ENCODE results near the gene HOXC9. TPM values are rescaled to one million over a fixed set of nuclear protein-coding genes. Genes with fewer than 3 reads are reported as not detected.

The HOXC9 gene
- total and polyA plus RNA-seq, 11 donors: not detected

GRCh38 chr12:54029529-54030441 is 29.8 kb downstream of the HOXC9 start:
- no peak for TF ChIP-seq POLR2A (IDR thresholded peaks at IDR 0.05)
- TF ChIP-seq CTCF (IDR thresholded peaks at IDR 0.05): no peak
- Histone ChIP-seq H3K36me3 (no peaks in the 10 kb centered on the region), H3K4me1 (peaks cover 0 to 33% (median 5%) of the 10 kb centered on the region in 12 donors), H3K27ac (no peak overlapping the region), H3K9me3 (no peaks in the 10 kb centered on the region), H3K4me3 (peak overlapping the region in 1 of 12 donors; percentile 2), H3K27me3 (peaks cover 58 to 100% (median 98%) of the 10 kb centered on the region in 9 donors)
- intact Hi-C loops (cut with DNase I): loop anchor here in 1 of 10 donors (5.0 kb wide), 1 partner anchor 163 kb away; no protein-coding TSS in a partner anchor
- no peak for DNase-seq
- ATAC-seq: no peak
- WGBS, 4 donors: 17 to 25% (median 22%) methylated on average over 48 to 53 of the region's 53 CpGs

GRCh38 chr12:54030442-54030801 is 30.5 kb downstream of the HOXC9 start:
- DNase-seq (no peak), ATAC-seq (no peak)
- intact Hi-C loops (cut with DNase I): loop anchor here in 1 of 10 donors (5.0 kb wide), 1 partner anchor 162 kb away; no protein-coding TSS in a partner anchor

GRCh38 chr12:54030889-54031471 is 31.0 kb downstream of the HOXC9 start:
- ATAC-seq: peak in 2 of 4 donors; percentile 12 to 35
- H3K4me1 ChIP-seq: peaks cover 0 to 33% (median 5%) of the 10 kb centered on the region in 12 donors
- H3K36me3 ChIP-seq: no peaks in the 10 kb centered on the region
- TF ChIP-seq CTCF (IDR thresholded peaks at IDR 0.05) (no peak), POLR2A (IDR thresholded peaks at IDR 0.05) (no peak)
- no peaks in the 10 kb centered on the region for H3K9me3 ChIP-seq
- no peak for DNase-seq
- no peak overlapping the region for H3K27ac ChIP-seq
- peak overlapping the region in 3 of 12 donors; percentile 7 to 13 (median 10) for H3K4me3 ChIP-seq
- intact Hi-C loops (cut with DNase I): loop anchor here in 1 of 10 donors (5.0 kb wide), 1 partner anchor 161 kb away; no protein-coding TSS in a partner anchor
- 6 to 15% (median 10%) methylated on average over 32 to 46 of the region's 46 CpGs for WGBS, 4 donors
- H3K27me3 ChIP-seq: peaks cover 59 to 100% (median 99%) of the 10 kb centered on the region in 9 donors

More at GRCh38 chr12:54030442-54030801, 30.5 kb downstream of the HOXC9 start:
- Histone ChIP-seq H3K9me3 (no peaks in the 10 kb centered on the region), H3K27me3 (peaks cover 60 to 100% (median 99%) of the 10 kb centered on the region in 9 donors), H3K4me1 (peaks cover 0 to 33% (median 5%) of the 10 kb centered on the region in 12 donors), H3K4me3 (no peak overlapping the region), H3K27ac (no peak overlapping the region), H3K36me3 (no peaks in the 10 kb centered on the region)
- 36 to 49% (median 39%) methylated on average over 7 of the region's 7 CpGs for WGBS, 4 donors
- no peak for TF ChIP-seq POLR2A (IDR thresholded peaks at IDR 0.05)
- no peak for TF ChIP-seq CTCF (IDR thresholded peaks at IDR 0.05)

- Histone ChIP-seq H3K36me3 (no peaks in the 10 kb centered on the region), H3K4me1 (peaks cover 0 to 33% (median 5%) of the 10 kb centered on the region in 12 donors), H3K27me3 (peaks cover 63 to 100% (median 99%) of the 10 kb centered on the region in 9 donors), H3K4me3 (no peak overlapping the region), H3K9me3 (no peaks in the 10 kb centered on the region), H3K27ac (no peak overlapping the region)
- TF ChIP-seq CTCF (IDR thresholded peaks at IDR 0.05): no peak
- no peak for TF ChIP-seq POLR2A (IDR thresholded peaks at IDR 0.05)
- DNase-seq (no peak), ATAC-seq (no peak)
- 18 to 27% (median 19%) methylated on average over 16 of the region's 16 CpGs for WGBS, 4 donors
- intact Hi-C loops (cut with DNase I): loop anchor here in 1 of 10 donors (5.0 kb wide), 1 partner anchor 161 kb away; no protein-coding TSS in a partner anchor
Measured at GRCh38 chr12:54031480-54031879, 31.5 kb downstream of the HOXC9 start.
